Right atrium auricular region (tissue), 2 donors: Measurements from ENCODE around the gene CDC25C. TPM values are rescaled to one million over a fixed set of nuclear protein-coding genes. Genes with fewer than 3 reads are reported as not detected.

Experiments used
- DNase-seq: peaks from one replicate; pipeline ENCODE4 v3.0.0-alpha.2; 2019; ENCODE audit warnings: low spot score
- H3K27ac ChIP-seq, 2 donors: fragments of 200-600 bp; sonication (generic); 1 replicate in 1 of 2; 2 replicates in 1 of 2; pipeline ENCODE4 v1.5.1; 2016 to 2019
- H3K27me3 ChIP-seq, 2 donors: fragments of 200-600 bp; sonication (generic); one replicate each; pipeline versions ENCODE4 v1.5.1 to v1.6.0; 2017 to 2019
- H3K36me3 ChIP-seq: fragments of 200-600 bp; sonication (generic); one replicate; pipeline ENCODE4 v1.5.1; 2016
- H3K4me1 ChIP-seq, 2 donors: fragments of 200-600 bp; sonication (generic); one replicate each; pipeline versions ENCODE4 v1.5.1 to v1.6.0; 2017 to 2019
- H3K4me3 ChIP-seq, 2 donors: fragments of 200-600 bp; sonication (generic); 1 replicate in 1 of 2; 2 replicates in 1 of 2; pipeline ENCODE4 v1.5.1; 2017 to 2019; ENCODE audit warnings: mild to moderate bottlenecking in 1 of 2, moderate library complexity in 1 of 2
- H3K9me3 ChIP-seq, 2 donors: fragments of 200-600 bp; sonication (generic); one replicate each; pipeline ENCODE4 v1.5.1; 2019
- CTCF ChIP-seq, 2 donors: fragments of 200-600 bp; sonication (generic); IDR thresholded peaks; one replicate each; pipeline ENCODE4 v1.5.1; 2019; ENCODE audit warnings: antibody characterized with exemption in 2 of 2
- total RNA-seq, 2 donors: library from RNA; depleted of rRNA; stranded (reverse); fragments of >200 nt; gene quantifications; one replicate each; pipeline ENCODE4 v1.1.0, GENCODE V29; 2016

Gene CDC25C
- under 1 TPM in 1 of 2 donors, not detected in 1; 0.30 TPM for total RNA-seq

GRCh38 chr5:138331449-138332368 is at the start of gene CDC25C:
Gene CDC25C (minus strand): TSS chr5:138331804. CDS start chr5:138331180, 624 bp downstream.
- Histone ChIP-seq H3K9me3 (no peaks in the 10 kb centered on the region), H3K36me3 (no peaks in the 10 kb centered on the region), H3K27me3 (no peaks in the 10 kb centered on the region), H3K4me3 (peak within 1 kb of the TSS; percentile 43 to 48), H3K4me1 (peaks cover 0 to 15% of the 10 kb centered on the region in 2 donors), H3K27ac (no peak within 1 kb of the TSS)
- peak; percentile 99 for DNase-seq
- TF ChIP-seq CTCF (IDR thresholded peaks at IDR 0.05), result peak in 1 of 2 donors; percentile 10

- DNase-seq, result no peak
- Histone ChIP-seq H3K27me3 (no peaks in the 10 kb centered on the region), H3K4me3 (no peak overlapping the region), H3K27ac (no peak overlapping the region), H3K36me3 (peaks cover 27% of the 10 kb centered on the region), H3K9me3 (no peaks in the 10 kb centered on the region), H3K4me1 (peaks cover 0 to 49% of the 10 kb centered on the region in 2 donors)
- TF ChIP-seq CTCF (IDR thresholded peaks at IDR 0.05), result no peak
Observed at GRCh38 chr5:138372653-138373052, 41.0 kb upstream of the CDC25C start.

- no peak overlapping the region for H3K27ac ChIP-seq
- peaks cover 0 to 54% of the 10 kb centered on the region in 2 donors for H3K4me1 ChIP-seq
- TF ChIP-seq CTCF (IDR thresholded peaks at IDR 0.05), result no peak
- H3K4me3 ChIP-seq, result no peak overlapping the region
- no peak for DNase-seq
- no peaks in the 10 kb centered on the region for H3K9me3 ChIP-seq
- no peaks in the 10 kb centered on the region for H3K27me3 ChIP-seq
- peaks cover 23% of the 10 kb centered on the region for H3K36me3 ChIP-seq
Observed at GRCh38 chr5:138372225-138372624, 40.6 kb upstream of the CDC25C start.

- peaks cover 16% of the 10 kb centered on the region for H3K36me3 ChIP-seq
- H3K27me3 ChIP-seq, result no peaks in the 10 kb centered on the region
- no peak for TF ChIP-seq CTCF (IDR thresholded peaks at IDR 0.05)
- H3K4me1 ChIP-seq, result peaks cover 0 to 61% of the 10 kb centered on the region in 2 donors
- H3K9me3 ChIP-seq, result no peaks in the 10 kb centered on the region
- no peak for DNase-seq
- no peak overlapping the region for H3K4me3 ChIP-seq
- no peak overlapping the region for H3K27ac ChIP-seq
Observed at GRCh38 chr5:138371454-138371853, 39.9 kb upstream of the CDC25C start.

GRCh38 chr5:138370537-138370936 is 38.9 kb upstream of the CDC25C start:
- Histone ChIP-seq H3K27me3 (no peaks in the 10 kb centered on the region), H3K4me1 (peaks cover 0 to 65% of the 10 kb centered on the region in 2 donors), H3K27ac (peak overlapping the region in 1 of 2 donors; percentile 50), H3K9me3 (no peaks in the 10 kb centered on the region), H3K36me3 (peaks cover 8% of the 10 kb centered on the region), H3K4me3 (no peak overlapping the region)
- DNase-seq, result no peak
- no peak for TF ChIP-seq CTCF (IDR thresholded peaks at IDR 0.05)
